ENCODE measurements around the gene FUCA2.

DNA sequence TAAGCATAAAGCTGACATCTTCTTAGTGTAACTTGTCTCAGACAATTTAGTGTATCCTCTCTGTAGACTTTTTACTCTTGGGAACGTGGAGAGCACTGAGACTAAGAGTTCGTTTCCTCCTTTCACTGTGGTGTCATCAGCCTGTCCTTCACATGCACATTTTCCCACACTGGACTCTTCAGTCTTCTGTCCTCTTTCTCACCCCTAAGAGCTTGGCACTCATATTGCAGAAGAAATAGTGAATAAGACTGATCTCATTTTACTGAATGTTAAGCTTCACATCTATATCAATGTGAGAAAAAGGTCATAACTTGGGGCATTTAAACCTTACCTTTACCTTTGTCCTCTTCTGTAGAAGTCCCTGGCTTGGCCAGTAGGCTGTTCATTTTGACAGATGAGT lies 25.6 kb downstream of the FUCA2 start:
- TF ChIP-seq, protein P1, sequence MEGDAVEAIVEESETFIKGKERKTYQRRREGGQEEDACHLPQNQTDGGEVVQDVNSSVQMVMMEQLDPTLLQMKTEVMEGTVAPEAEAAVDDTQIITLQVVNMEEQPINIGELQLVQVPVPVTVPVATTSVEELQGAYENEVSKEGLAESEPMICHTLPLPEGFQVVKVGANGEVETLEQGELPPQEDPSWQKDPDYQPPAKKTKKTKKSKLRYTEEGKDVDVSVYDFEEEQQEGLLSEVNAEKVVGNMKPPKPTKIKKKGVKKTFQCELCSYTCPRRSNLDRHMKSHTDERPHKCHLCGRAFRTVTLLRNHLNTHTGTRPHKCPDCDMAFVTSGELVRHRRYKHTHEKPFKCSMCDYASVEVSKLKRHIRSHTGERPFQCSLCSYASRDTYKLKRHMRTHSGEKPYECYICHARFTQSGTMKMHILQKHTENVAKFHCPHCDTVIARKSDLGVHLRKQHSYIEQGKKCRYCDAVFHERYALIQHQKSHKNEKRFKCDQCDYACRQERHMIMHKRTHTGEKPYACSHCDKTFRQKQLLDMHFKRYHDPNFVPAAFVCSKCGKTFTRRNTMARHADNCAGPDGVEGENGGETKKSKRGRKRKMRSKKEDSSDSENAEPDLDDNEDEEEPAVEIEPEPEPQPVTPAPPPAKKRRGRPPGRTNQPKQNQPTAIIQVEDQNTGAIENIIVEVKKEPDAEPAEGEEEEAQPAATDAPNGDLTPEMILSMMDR (IDR thresholded peaks at IDR 0.05; ENCODE audit: control extremely low read depth in 1 of 3, insufficient read depth in 1 of 3, low read depth in 1 of 3, low read length in 3 of 3): no peak
- TF ChIP-seq POLR2AphosphoS5 (IDR thresholded peaks at IDR 0.05; ENCODE audit: low read depth, low read length): no peak

Measured in H1 (cell line).